HEK293 (cell line): Measurements from ENCODE around the gene SUPV3L1.

ENCODE experiments used
- CTCF ChIA-PET: fragments of 350-600 bp; formaldehyde crosslinking; extraction: SDS; loops from one replicate; lab custom pipeline; 2021; ENCODE audit warnings: antibody characterized with exemption; lab: Yijun Ruan, JAX
- POLR2A ChIA-PET: fragments of 300-600 bp; formaldehyde crosslinking; extraction: SDS; loops from one replicate; lab custom pipeline; 2020; ENCODE audit warnings: antibody characterized with exemption, inconsistent platforms; lab: Yijun Ruan, JAX
- H3K27ac ChIP-seq: fragments of 200-500 bp; sonication (Bioruptor generic); 2 replicates; pipeline ENCODE4 v1.5.1; 2014; ENCODE audit warnings: low read depth, low read length, control low read depth, inconsistent platforms; ENCODE audit errors: extremely low read depth
- H3K36me3 ChIP-seq, 2 experiments: fragments of 200-500 bp in 1 of 2; sonication (Bioruptor generic) in 1 of 2; 1 replicate in 1 of 2; 2 replicates in 1 of 2; pipeline ENCODE4 v1.5.1; 2014 to 2017; ENCODE audit warnings: inconsistent platforms in 2 of 2, low read length in 2 of 2; ENCODE audit not compliant: control insufficient read depth in 2 of 2, insufficient read depth in 1 of 2
- H3K4me1 ChIP-seq: fragments of 200-500 bp; sonication (Bioruptor generic); 2 replicates; pipeline ENCODE4 v1.5.1; 2014; ENCODE audit warnings: mild to moderate bottlenecking, low read length, inconsistent platforms; ENCODE audit not compliant: control insufficient read depth, insufficient read depth
- H3K4me3 ChIP-seq: 2 replicates; pipeline ENCODE4 v1.5.1; 2011; ENCODE audit warnings: low read depth, mild to moderate bottlenecking, control low read depth, low read length, moderate library complexity
- H3K9me3 ChIP-seq: fragments of 200-500 bp; sonication (Bioruptor generic); 2 replicates; pipeline ENCODE4 v1.5.1; 2014; ENCODE audit warnings: low read depth, low read length, inconsistent platforms; ENCODE audit not compliant: control insufficient read depth, insufficient read depth
- BCL11B ChIP-seq: fragments of 450-650 bp; formaldehyde crosslinking; IDR thresholded peaks from 2 replicates; pipeline ENCODE4 v1.5.1; 2016; ENCODE audit warnings: low read depth, missing biosample characterization, missing genetic modification characterization
- EGR2 ChIP-seq: fragments of 450-650 bp; formaldehyde crosslinking; IDR thresholded peaks from 2 replicates; pipeline ENCODE4 v1.5.1; 2016; ENCODE audit warnings: low read depth, missing biosample characterization, missing genetic modification characterization
- KLF10 ChIP-seq: fragments of 450-650 bp; IDR thresholded peaks from 2 replicates; pipeline ENCODE4 v1.5.1; 2018; ENCODE audit warnings: missing biosample characterization, mild to moderate bottlenecking, missing genetic modification characterization
- ZBTB20 ChIP-seq: fragments of 450-650 bp; formaldehyde crosslinking; IDR thresholded peaks from 2 replicates; pipeline ENCODE4 v1.5.1; 2016; ENCODE audit warnings: missing biosample characterization, missing genetic modification characterization
- ZFHX2 ChIP-seq: fragments of 450-650 bp; formaldehyde crosslinking; conservative IDR thresholded peaks from 2 replicates; pipeline ENCODE4 v1.5.1; 2016; ENCODE audit warnings: missing biosample characterization, missing genetic modification characterization
- ZFP41 ChIP-seq: fragments of 450-650 bp; formaldehyde crosslinking; IDR thresholded peaks from 2 replicates; pipeline ENCODE4 v1.5.1; 2016; ENCODE audit warnings: missing biosample characterization, missing genetic modification characterization, borderline replicate concordance
- ZNF16 ChIP-seq: fragments of 450-650 bp; formaldehyde crosslinking; IDR thresholded peaks from 2 replicates; pipeline ENCODE4 v1.5.1; 2016; ENCODE audit warnings: low read depth, missing biosample characterization, missing genetic modification characterization
- ZNF311 ChIP-seq: fragments of 450-650 bp; formaldehyde crosslinking; IDR thresholded peaks from 2 replicates; pipeline ENCODE4 v1.5.1; 2017; ENCODE audit warnings: missing biosample characterization, missing genetic modification characterization, borderline replicate concordance
- TF ChIP-seq, protein P1 (sequence below): fragments of 450-650 bp; formaldehyde crosslinking; IDR thresholded peaks from 2 replicates; pipeline ENCODE4 v1.5.1; 2017; ENCODE audit warnings: missing biosample characterization, mild to moderate bottlenecking, missing genetic modification characterization, moderate library complexity
- TF ChIP-seq, protein P2 (sequence below): fragments of 450-650 bp; formaldehyde crosslinking; IDR thresholded peaks from 2 replicates; pipeline ENCODE4 v1.5.1; 2016; ENCODE audit warnings: missing biosample characterization, missing genetic modification characterization
- TF ChIP-seq, protein P3 (sequence below): fragments of 450-650 bp; formaldehyde crosslinking; IDR thresholded peaks from 2 replicates; pipeline ENCODE4 v1.5.0; 2017; ENCODE audit warnings: missing biosample characterization, missing genetic modification characterization, borderline replicate concordance
- TF ChIP-seq, protein P4 (sequence below): fragments of 450-650 bp; formaldehyde crosslinking; IDR thresholded peaks from 2 replicates; pipeline ENCODE4 v1.5.1; 2016; ENCODE audit warnings: missing biosample characterization, missing genetic modification characterization
- TF ChIP-seq, protein P5 (sequence below): fragments of 450-650 bp; formaldehyde crosslinking; conservative IDR thresholded peaks from 2 replicates; pipeline ENCODE4 v1.5.1; 2016; ENCODE audit warnings: low read depth, missing biosample characterization, missing genetic modification characterization
- TF ChIP-seq, protein P6 (sequence below): fragments of 450-650 bp; formaldehyde crosslinking; IDR thresholded peaks from 2 replicates; pipeline ENCODE4 v1.5.1; 2017; ENCODE audit warnings: missing biosample characterization, missing genetic modification characterization

The SUPV3L1 gene

DNA sequence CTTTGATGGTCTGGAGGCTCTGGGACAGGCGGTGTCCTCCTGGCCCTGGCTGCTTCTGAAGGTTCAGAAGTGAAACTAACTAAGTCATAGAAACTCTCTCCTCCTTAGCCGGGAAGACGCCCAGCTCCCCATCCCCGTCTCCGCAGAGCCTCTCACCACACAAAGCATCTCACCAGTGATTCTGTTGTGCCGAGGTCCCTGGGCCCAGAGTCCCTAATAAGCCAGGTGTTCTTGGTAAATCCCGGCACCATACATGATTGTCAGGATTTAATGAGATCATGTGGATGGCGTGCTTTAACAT, 49.5 kb downstream of the SUPV3L1 start (continued):
- TF ChIP-seq, protein P1, sequence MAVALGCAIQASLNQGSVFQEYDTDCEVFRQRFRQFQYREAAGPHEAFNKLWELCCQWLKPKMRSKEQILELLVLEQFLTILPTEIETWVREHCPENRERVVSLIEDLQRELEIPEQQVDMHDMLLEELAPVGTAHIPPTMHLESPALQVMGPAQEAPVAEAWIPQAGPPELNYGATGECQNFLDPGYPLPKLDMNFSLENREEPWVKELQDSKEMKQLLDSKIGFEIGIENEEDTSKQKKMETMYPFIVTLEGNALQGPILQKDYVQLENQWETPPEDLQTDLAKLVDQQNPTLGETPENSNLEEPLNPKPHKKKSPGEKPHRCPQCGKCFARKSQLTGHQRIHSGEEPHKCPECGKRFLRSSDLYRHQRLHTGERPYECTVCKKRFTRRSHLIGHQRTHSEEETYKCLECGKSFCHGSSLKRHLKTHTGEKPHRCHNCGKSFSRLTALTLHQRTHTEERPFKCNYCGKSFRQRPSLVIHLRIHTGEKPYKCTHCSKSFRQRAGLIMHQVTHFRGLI (tag by site-specific recombination): no peak
- TF ChIP-seq, protein P2, sequence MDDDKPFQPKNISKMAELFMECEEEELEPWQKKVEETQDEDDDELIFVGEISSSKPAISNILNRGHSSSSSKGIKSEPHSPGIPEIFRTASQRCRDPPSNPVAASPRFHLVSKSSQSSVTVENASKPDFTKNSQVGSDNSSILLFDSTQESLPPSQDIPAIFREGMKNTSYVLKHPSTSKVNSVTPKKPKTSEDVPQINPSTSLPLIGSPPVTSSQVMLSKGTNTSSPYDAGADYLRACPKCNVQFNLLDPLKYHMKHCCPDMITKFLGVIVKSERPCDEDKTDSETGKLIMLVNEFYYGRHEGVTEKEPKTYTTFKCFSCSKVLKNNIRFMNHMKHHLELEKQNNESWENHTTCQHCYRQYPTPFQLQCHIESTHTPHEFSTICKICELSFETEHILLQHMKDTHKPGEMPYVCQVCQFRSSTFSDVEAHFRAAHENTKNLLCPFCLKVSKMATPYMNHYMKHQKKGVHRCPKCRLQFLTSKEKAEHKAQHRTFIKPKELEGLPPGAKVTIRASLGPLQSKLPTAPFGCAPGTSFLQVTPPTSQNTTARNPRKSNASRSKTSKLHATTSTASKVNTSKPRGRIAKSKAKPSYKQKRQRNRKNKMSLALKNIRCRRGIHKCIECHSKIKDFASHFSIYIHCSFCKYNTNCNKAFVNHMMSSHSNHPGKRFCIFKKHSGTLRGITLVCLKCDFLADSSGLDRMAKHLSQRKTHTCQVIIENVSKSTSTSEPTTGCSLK (tag by site-specific recombination): no peak

DNA sequence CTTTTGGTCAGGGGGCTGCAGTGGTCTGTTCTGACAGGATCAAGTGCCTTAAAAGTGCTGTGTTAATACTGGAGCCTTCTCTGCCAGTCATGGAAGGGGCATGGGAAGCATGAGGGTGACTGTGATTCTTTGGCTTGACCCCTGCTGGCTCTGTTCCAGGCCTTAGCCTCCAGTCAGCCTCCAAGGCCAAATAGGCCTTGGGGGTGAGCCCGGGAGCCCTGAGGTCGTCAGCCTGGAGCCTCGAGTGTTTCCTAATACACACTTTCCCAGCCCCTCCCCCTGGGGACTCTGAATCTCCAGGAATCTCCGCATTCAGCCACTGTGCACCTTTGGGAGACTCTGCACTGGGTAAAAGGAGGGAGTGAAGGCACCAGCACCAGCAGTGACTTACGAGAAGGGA, 50.1 kb downstream of the SUPV3L1 start:
- H3K9me3 ChIP-seq: no peaks in the 10 kb centered on the region
- H3K36me3 ChIP-seq: no peaks in the 10 kb centered on the region
- TF ChIP-seq, protein P3, sequence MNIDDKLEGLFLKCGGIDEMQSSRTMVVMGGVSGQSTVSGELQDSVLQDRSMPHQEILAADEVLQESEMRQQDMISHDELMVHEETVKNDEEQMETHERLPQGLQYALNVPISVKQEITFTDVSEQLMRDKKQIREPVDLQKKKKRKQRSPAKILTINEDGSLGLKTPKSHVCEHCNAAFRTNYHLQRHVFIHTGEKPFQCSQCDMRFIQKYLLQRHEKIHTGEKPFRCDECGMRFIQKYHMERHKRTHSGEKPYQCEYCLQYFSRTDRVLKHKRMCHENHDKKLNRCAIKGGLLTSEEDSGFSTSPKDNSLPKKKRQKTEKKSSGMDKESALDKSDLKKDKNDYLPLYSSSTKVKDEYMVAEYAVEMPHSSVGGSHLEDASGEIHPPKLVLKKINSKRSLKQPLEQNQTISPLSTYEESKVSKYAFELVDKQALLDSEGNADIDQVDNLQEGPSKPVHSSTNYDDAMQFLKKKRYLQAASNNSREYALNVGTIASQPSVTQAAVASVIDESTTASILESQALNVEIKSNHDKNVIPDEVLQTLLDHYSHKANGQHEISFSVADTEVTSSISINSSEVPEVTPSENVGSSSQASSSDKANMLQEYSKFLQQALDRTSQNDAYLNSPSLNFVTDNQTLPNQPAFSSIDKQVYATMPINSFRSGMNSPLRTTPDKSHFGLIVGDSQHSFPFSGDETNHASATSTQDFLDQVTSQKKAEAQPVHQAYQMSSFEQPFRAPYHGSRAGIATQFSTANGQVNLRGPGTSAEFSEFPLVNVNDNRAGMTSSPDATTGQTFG: no peak
- CTCF ChIA-PET: interaction anchor here (2.4 kb wide), 1 partner anchor 9 kb away, joined by 11 read pairs; no protein-coding TSS in a partner anchor
- no peak overlapping the region for H3K4me3 ChIP-seq
- H3K4me1 ChIP-seq: no peaks in the 10 kb centered on the region
- POLR2A ChIA-PET: no interaction called here
- no peak overlapping the region for H3K27ac ChIP-seq

DNA sequence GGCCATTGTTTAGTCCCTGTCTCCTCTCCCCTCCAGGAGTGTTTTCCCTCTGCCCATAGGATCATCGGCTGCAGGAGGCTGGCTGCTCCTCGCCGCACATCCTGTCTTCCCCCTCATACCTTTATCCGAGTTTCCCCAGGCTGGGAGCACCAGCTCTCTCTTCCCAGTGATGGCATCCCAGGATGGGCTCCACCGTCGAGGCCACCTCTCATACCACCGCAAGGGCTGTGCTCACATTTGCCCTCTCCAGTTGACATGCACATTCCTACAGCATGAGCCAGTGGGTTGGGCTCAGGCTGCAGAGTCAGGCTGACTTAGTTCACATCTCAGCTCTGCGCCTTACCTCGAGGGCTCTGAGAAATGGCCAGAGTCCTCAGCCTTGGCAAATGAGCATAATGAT, 52.2 kb downstream of the SUPV3L1 start:
- no peaks in the 10 kb centered on the region for H3K4me1 ChIP-seq
- POLR2A ChIA-PET: no interaction called here

DNA sequence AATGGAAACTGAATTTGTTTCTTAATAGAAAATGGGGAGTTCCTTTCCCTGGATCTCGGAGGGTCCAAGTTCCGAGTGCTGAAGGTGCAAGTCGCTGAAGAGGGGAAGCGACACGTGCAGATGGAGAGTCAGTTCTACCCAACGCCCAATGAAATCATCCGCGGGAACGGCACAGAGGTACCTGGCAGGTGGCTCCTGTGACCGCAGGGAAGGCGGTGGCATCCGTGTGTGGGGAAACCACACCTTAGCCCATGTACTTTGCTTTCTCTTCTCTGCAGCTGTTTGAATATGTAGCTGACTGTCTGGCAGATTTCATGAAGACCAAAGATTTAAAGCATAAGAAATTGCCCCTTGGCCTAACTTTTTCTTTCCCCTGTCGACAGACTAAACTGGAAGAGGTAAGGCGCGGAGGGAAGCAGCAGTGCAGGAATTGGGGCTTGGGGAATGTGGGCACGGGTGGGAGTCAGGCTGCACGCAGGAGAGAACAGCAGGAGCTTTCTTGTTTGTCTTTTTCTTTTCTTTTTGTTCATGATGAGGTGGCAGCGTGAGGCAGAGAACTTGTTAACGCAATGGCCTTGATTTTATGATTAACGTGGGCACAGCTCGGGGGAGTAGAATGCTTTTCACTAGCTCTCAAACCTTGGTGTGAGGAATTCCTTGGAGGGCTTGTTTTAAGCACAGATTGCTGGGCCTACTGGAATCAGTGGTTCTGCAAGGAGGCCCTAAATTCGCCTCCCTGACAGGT, 52.9 kb downstream of the SUPV3L1 start:
- TF ChIP-seq, protein P4, sequence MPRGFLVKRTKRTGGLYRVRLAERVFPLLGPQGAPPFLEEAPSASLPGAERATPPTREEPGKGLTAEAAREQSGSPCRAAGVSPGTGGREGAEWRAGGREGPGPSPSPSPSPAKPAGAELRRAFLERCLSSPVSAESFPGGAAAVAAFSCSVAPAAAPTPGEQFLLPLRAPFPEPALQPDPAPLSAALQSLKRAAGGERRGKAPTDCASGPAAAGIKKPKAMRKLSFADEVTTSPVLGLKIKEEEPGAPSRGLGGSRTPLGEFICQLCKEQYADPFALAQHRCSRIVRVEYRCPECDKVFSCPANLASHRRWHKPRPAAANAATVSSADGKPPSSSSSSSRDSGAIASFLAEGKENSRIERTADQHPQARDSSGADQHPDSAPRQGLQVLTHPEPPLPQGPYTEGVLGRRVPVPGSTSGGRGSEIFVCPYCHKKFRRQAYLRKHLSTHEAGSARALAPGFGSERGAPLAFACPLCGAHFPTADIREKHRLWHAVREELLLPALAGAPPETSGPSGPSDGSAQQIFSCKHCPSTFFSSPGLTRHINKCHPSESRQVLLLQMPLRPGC (tag by site-specific recombination): no peak
- TF ChIP-seq ZNF311 (tag by site-specific recombination) (no peak), ZNF16 (tag by site-specific recombination) (no peak), ZFHX2 (tag by site-specific recombination) (0 out of 2 replicates have a peak, but pooled peaks have one; percentile 17), EGR2 (tag by site-specific recombination) (peak; percentile 28; the same call in 1 of the 2 replicates)
- TF ChIP-seq, protein P5, sequence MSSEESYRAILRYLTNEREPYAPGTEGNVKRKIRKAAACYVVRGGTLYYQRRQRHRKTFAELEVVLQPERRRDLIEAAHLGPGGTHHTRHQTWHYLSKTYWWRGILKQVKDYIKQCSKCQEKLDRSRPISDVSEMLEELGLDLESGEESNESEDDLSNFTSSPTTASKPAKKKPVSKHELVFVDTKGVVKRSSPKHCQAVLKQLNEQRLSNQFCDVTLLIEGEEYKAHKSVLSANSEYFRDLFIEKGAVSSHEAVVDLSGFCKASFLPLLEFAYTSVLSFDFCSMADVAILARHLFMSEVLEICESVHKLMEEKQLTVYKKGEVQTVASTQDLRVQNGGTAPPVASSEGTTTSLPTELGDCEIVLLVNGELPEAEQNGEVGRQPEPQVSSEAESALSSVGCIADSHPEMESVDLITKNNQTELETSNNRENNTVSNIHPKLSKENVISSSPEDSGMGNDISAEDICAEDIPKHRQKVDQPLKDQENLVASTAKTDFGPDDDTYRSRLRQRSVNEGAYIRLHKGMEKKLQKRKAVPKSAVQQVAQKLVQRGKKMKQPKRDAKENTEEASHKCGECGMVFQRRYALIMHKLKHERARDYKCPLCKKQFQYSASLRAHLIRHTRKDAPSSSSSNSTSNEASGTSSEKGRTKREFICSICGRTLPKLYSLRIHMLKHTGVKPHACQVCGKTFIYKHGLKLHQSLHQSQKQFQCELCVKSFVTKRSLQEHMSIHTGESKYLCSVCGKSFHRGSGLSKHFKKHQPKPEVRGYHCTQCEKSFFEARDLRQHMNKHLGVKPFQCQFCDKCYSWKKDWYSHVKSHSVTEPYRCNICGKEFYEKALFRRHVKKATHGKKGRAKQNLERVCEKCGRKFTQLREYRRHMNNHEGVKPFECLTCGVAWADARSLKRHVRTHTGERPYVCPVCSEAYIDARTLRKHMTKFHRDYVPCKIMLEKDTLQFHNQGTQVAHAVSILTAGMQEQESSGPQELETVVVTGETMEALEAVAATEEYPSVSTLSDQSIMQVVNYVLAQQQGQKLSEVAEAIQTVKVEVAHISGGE (tag by site-specific recombination): no peak
- TF ChIP-seq, protein P6, sequence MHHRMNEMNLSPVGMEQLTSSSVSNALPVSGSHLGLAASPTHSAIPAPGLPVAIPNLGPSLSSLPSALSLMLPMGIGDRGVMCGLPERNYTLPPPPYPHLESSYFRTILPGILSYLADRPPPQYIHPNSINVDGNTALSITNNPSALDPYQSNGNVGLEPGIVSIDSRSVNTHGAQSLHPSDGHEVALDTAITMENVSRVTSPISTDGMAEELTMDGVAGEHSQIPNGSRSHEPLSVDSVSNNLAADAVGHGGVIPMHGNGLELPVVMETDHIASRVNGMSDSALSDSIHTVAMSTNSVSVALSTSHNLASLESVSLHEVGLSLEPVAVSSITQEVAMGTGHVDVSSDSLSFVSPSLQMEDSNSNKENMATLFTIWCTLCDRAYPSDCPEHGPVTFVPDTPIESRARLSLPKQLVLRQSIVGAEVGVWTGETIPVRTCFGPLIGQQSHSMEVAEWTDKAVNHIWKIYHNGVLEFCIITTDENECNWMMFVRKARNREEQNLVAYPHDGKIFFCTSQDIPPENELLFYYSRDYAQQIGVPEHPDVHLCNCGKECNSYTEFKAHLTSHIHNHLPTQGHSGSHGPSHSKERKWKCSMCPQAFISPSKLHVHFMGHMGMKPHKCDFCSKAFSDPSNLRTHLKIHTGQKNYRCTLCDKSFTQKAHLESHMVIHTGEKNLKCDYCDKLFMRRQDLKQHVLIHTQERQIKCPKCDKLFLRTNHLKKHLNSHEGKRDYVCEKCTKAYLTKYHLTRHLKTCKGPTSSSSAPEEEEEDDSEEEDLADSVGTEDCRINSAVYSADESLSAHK (tag by site-specific recombination): no peak
- no peaks in the 10 kb centered on the region for H3K9me3 ChIP-seq
- ChIA-PET POLR2A (no interaction called here), CTCF (interaction anchor here (0.6 to 1.0 kb wide), 3 partner anchors 12 to 166 kb away, joined by 3 to 4 read pairs (median 3); no protein-coding TSS in a partner anchor)
- H3K4me3 ChIP-seq: no peak overlapping the region
- no peaks in the 10 kb centered on the region for H3K36me3 ChIP-seq
- H3K4me1 ChIP-seq: no peaks in the 10 kb centered on the region
- no peak overlapping the region for H3K27ac ChIP-seq

More for the DNA sequence above, 52.2 kb downstream of the SUPV3L1 start:
- TF ChIP-seq ZBTB20 (tag by site-specific recombination): no peak
- no peak for TF ChIP-seq BCL11B (tag by site-specific recombination)
- no peak for TF ChIP-seq ZFP41 (tag by site-specific recombination)
- no peak for TF ChIP-seq KLF10 (tag by site-specific recombination)
- CTCF ChIA-PET: interaction anchor here (0.6 to 1.3 kb wide), 5 partner anchors 138 to 1461 kb away, joined by 3 to 4 read pairs (median 4); no protein-coding TSS in a partner anchor
- Histone ChIP-seq H3K9me3 (no peaks in the 10 kb centered on the region), H3K36me3 (no peaks in the 10 kb centered on the region), H3K4me3 (no peak overlapping the region), H3K27ac (no peak overlapping the region)
